AG08395 (cell line): Measurements from ENCODE around the gene AP3B2.

Experiments used
- DNase-seq: peaks from one replicate; pipeline ENCODE4 v3.0.0; 2012; ENCODE audit warnings: mixed read lengths, low spot score

Gene AP3B2

GRCh38 chr15:82698711-82699345 lies 10.8 kb downstream of the AP3B2 start:
- no peak for DNase-seq

- no peak for DNase-seq
Observed at GRCh38 chr15:82697735-82698407, 11.8 kb downstream of the AP3B2 start.

DNA sequence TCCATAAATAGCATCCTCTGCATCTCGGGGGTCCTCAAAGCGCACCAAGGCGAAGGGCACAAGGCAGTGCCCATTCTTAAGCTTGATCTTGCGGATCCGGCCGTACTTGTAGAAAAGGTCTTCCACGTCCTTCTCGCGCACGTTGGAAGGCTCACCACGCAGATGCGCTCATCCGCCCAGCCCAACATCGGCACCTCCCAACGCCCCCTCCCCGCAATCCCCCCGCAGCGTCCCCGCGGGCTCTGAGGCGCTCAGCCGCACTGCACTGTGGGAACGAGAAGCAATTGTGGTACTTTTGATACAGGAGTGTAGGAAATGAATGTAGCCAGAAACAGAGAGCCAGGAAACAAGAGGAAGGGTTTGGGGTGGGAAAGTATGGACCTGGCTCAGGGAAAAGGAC lies 17.5 kb downstream of the AP3B2 start:
- no peak for DNase-seq

DNA sequence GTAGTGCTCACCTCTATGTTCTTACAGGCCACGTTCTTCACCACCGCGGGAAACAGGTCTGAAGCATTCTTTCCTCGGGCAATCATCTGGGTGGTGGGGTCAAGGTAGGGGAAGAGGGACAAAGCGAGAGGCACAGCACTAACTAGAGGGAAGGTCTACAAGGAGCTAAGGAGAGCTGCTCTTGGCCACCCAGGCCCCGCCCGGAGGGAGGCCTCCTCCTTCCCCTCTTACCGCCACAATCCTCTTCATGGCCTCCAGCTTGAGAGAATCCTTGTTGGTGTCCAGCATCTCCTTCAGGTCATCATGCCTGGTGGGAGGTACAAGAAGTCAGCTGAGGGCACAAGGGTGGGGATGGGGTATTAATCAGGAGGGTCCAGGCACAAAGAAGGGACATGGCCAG lies 20.5 kb downstream of the AP3B2 start:
- no peak for DNase-seq

GRCh38 chr15:82688691-82689090 lies 21.0 kb downstream of the AP3B2 start:
- DNase-seq = no peak

DNA sequence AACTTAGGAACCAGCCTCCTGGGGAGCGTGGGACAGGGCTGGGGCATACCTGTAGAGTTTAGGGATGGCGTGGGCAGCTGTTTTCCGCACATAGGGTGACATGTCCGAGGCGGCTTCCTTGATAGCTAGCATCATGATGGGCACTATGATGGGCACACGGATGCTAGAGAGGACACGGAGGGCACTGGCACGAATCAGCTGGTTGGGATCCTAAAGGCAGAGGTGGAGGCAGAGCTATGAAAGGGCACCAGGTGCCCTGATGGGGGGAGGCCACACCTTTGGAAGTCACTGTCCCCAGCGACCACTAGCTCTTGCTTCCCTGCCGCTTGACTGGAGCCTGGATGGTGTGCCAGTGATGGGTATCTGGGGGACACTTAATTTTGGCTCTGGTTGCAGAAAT lies 28.3 kb downstream of the AP3B2 start:
- DNase-seq = no peak

- DNase-seq = no peak
Observed at GRCh38 chr15:82680200-82681102, 29.2 kb downstream of the AP3B2 start.

- no peak for DNase-seq
Observed at GRCh38 chr15:82679626-82680199, 30.0 kb downstream of the AP3B2 start.

- no peak for DNase-seq
Observed at GRCh38 chr15:82677720-82678323, 31.9 kb downstream of the AP3B2 start.

DNA sequence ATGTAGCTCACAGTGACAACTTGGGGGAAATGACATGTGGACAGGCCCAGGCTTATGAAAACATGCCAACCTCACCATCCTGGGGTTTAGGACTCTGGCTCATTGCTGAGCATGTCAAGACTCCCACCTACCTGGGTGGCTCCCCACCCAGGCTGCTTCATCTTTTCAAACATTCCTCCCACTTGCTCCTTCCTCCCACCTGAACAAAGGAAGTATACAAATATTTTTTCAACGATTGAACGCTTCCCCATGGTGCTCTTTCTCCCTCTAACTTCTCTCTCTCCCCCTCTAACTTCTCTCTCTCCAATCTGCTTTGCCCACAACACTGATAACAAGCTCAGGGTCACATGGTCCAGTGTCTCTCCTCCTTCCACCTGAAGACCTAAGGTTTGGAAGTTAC lies 34.8 kb downstream of the AP3B2 start:
- DNase-seq = no peak

GRCh38 chr15:82670699-82671098 lies 39.0 kb downstream of the AP3B2 start:
- DNase-seq = no peak

DNA sequence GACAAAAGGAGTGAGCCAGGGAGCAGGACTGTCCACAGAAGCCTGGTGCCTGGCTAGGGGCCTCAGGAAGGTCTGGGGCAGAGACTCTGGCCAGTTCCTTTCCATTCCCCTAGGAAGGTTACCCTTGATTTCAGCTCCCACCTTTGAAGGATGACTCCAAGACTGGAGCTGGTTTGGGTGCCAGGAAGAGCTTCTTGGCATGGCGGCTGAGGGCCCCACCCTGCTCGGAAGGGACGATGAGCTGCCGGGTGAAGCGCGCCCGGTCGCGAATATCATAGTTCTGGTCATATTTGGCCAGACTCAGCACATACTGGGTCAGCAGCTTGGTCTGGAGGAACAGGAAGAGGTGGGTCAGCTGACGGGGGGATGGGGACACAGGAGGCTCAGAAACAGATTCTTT lies 43.1 kb downstream of the AP3B2 start:
- DNase-seq = no peak

- DNase-seq = no peak
Observed at GRCh38 chr15:82664021-82664420, 45.7 kb downstream of the AP3B2 start.

DNA sequence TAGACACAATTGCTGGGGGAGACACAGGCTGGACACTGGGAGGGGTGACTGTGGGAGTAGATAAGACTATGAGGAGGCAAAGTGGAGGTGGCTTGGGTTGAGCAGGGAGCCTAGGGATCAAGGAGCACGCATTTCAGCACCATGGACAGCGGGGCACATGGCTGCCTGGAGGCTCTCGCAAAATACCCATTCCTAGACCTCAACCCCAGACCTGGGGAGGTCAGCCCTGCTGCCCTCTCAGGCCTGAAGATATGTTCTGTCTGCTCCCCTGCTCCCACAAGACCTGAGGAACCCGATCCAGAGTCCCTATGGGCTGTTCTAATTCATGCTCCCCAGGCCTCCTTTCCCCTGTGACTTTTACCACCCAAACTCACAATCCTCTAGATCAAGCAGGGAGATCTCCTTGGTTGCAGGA lies 46.5 kb downstream of the AP3B2 start:
- DNase-seq = peak; percentile 66

DNA sequence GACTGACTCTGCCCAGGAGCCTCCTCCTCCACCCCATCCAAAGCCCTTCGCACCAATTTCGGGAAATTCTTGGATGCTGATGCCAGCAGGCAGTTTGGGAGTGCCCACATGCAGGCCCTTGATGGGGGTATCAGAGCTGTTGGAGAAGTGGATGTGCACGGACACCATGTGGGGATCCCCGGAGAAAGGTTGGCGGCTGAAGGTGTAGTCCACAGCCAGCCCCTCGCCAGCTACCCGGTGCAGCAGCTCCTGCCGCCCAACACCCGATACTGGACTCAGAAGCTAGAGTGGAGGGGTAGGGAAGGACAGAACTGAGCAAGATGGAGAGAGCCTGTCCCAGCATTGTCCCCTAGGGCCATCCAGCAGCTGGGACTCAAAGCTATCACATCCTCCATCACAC lies 47.0 kb downstream of the AP3B2 start:
- no peak for DNase-seq

DNA sequence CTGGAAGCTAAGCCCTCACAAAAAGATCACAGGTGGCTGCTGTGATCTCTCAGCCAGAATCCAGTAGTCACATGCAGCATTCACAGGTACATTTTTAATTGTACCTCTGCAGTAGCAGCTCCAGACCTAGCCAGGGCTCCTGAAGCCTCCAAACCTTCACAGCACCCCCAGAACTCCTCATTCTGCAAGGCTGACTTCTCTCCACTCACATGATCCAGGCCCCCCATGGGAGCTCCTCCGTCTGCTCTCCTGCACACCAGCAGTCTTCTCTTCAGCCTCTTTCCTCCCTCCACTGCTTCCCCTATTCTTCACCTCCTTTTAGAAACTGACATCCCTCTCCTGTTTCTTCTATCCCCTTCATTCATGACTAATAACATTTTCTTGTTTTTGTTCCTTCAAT lies 49.3 kb downstream of the AP3B2 start:
- no peak for DNase-seq

- DNase-seq = no peak
Observed at GRCh38 chr15:82656641-82657266, 52.9 kb downstream of the AP3B2 start.

DNA sequence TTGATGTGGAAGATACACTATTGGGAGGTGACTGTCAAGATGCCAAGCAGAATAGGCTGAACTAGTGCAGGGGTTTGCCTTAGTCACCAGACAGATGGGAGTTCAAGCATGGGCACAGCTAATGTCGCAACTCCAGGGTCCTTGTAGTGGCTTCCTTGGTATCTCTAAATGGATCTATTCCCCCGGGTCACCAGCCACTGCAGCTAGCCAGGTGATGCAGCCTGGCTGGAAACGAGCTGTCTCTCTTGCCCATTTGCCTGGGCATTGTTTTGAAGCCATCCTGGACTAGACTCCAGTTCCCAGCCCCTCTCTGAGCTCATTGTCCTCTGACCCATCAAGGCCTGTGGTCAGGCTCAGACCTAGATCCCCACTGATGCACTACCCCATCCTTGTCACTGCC lies 54.1 kb downstream of the AP3B2 start:
- DNase-seq = no peak

DNA sequence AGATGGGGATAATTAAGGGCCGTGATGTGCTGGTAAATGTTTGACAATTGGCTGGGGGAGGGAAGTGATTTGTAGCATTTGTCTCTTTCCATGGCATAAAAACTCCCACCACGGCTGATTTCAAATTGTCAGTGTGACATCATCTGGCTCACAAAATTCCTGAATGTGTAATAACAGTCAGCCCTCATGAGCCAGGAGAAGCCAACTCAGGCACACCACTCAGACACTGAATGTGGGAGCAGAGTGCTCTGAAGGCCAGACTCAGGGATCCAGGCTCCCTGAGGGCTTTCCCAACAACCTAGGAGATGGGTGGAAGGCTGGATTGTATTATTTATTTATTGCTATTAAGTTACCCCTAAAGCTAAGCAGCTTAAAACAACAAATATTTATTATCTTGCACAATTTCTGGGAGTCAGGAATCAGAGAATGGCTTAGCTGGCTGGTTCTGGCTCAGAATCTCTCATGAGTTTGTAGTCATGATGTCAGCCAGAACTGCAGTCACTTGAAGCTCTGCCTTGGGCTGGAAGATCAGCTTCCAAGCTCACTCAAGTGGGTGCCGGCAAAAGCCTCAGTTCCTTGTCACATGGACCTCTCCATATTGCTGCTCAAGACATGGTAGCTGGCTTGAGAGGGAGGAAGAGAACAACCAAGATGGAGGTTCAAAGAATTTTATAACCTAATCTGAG lies 56.0 kb downstream of the AP3B2 start:
- no peak for DNase-seq

DNA sequence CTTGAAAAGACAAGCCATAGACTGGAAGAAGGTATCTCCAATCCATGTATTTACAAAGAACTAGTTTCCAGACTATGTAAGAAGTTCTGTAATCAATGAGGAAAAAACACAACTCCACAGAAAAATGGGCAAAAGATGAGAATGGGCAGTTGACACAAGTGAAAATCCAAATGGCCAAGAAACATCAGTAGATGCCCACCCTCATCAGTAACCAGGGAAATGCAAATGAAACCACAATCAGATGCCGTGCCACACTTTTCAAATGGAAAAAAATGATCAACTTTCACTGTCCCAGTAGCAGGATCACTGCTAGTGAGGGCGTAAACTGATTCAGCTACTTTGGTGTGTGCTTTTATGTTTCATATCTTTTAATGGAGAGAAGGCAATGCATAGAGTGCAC lies 58.0 kb downstream of the AP3B2 start:
- no peak for DNase-seq

DNA sequence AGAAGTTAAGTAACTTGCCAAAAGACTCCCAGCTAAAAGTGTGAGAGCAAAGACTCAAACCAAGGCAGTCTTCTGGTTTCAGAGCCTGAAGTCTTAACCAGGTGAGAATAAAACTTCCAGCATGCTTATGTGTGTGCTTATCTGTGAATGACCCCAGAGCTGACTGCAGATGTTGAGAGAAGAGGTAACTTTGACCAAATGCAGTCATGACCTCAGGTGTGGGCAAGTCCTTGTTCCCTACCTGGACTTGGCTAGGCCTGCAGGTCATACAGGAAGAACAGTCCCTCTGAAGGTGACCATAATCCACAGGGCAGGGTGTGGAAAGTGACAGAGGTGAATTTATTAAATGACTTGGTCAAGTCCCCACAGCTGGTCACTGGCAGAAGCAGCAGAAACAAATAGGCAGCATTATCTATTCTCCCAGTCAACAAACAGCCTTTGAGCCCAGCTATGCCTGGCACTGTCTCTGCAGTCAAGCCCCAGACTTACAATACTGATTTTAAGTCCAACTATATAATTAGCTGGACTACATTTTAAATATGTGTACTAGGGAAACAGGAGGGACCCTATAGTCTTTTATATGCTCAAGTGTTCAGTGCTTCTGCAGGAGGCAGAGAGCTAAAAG lies 59.5 kb downstream of the AP3B2 start:
- no peak for DNase-seq
